Activated naive CD4-positive, alpha-beta T cell treated with anti-CD3 and anti-CD28 coated beads, Interleukin-2, amount 10 ng/mL, durations not matched to agents 7 days and 5 days (primary cell): Measurements from ENCODE around the gene HNRNPR.
"Not testable (repeated sequence)": the region's sequence is repeated elsewhere in the genome, so short reads cannot be mapped to it uniquely, and the experiment has no call there.

Source experiments
- CTCF ChIA-PET: fragments of 350-600 bp; sonication (Branson Sonifier 250); formaldehyde crosslinking; loops from one replicate; lab custom pipeline; 2021; ENCODE audit warnings: antibody characterized with exemption; lab: Charles Lee
- DNase-seq: peaks from one replicate; pipeline ENCODE4 v3.0.0-alpha.2; 2020
- H3K27ac Mint-ChIP-seq: one replicate; pipeline ENCODE4 v1.8.0; 2021; ENCODE audit warnings: mild to moderate bottlenecking, moderate library complexity, mixed read lengths
- H3K27me3 Mint-ChIP-seq: one replicate; pipeline ENCODE4 v1.8.0; 2021; ENCODE audit warnings: mild to moderate bottlenecking, mixed read lengths
- H3K36me3 Mint-ChIP-seq: one replicate; pipeline ENCODE4 v1.8.0; 2021; ENCODE audit warnings: mixed read lengths
- H3K4me1 Mint-ChIP-seq: one replicate; pipeline ENCODE4 v1.8.0; 2021; ENCODE audit warnings: mixed read lengths
- H3K4me3 Mint-ChIP-seq: one replicate; pipeline ENCODE4 v1.8.0; 2021; ENCODE audit warnings: mild to moderate bottlenecking, moderate library complexity, mixed read lengths
- H3K9me3 Mint-ChIP-seq: one replicate; pipeline ENCODE4 v1.8.0; 2021; ENCODE audit warnings: mixed read lengths

The HNRNPR gene

GRCh38 chr1:23344111-23344986, at the start of gene HNRNPR:
Gene HNRNPR (minus strand): TSS chr1:23344284. CDS start chr1:23341008, 3,276 bp downstream.
- no peaks in the 10 kb centered on the region for H3K9me3 Mint-ChIP-seq
- CTCF ChIA-PET = interaction anchor here (1.1 to 1.3 kb wide), 2 partner anchors 24 to 59 kb away, joined by 6 read pairs; no protein-coding TSS in a partner anchor
- peaks cover 39% of the 10 kb centered on the region for H3K4me1 Mint-ChIP-seq
- H3K27me3 Mint-ChIP-seq = peaks cover 4% of the 10 kb centered on the region
- peak; percentile 100 for DNase-seq
- H3K4me3 Mint-ChIP-seq = peak within 1 kb of the TSS; percentile 94
- peak within 1 kb of the TSS; percentile 95 for H3K27ac Mint-ChIP-seq
- H3K36me3 Mint-ChIP-seq = peaks cover 21% of the 10 kb centered on the region

- CTCF ChIA-PET = no interaction called here
- Mint-ChIP-seq H3K9me3 (no peaks in the 10 kb centered on the region), H3K27ac (no peak overlapping the region), H3K36me3 (peaks cover 15% of the 10 kb centered on the region), H3K4me3 (no peak overlapping the region), H3K4me1 (peaks cover 6% of the 10 kb centered on the region), H3K27me3 (no peaks in the 10 kb centered on the region)
- no peak for DNase-seq
Observed at GRCh38 chr1:23393706-23394105, 49.6 kb upstream of the HNRNPR start.

GRCh38 chr1:23392125-23392855, 48.2 kb upstream of the HNRNPR start:
- Mint-ChIP-seq H3K4me3 (no peak overlapping the region), H3K9me3 (no peaks in the 10 kb centered on the region), H3K4me1 (peaks cover 6% of the 10 kb centered on the region), H3K27me3 (no peaks in the 10 kb centered on the region), H3K27ac (no peak overlapping the region), H3K36me3 (peaks cover 10% of the 10 kb centered on the region)
- no peak for DNase-seq
- CTCF ChIA-PET = no interaction called here

GRCh38 chr1:23389837-23390321, 45.8 kb upstream of the HNRNPR start:
- H3K27me3 Mint-ChIP-seq = no peaks in the 10 kb centered on the region
- no peak overlapping the region for H3K4me3 Mint-ChIP-seq
- no peaks in the 10 kb centered on the region for H3K9me3 Mint-ChIP-seq
- H3K27ac Mint-ChIP-seq = no peak overlapping the region
- no peaks in the 10 kb centered on the region for H3K4me1 Mint-ChIP-seq
- CTCF ChIA-PET = interaction anchor here (1.3 kb wide), 1 partner anchor 14 kb away, joined by 3 read pairs; no protein-coding TSS in a partner anchor
- H3K36me3 Mint-ChIP-seq = peaks cover 2% of the 10 kb centered on the region
- DNase-seq = no peak

- Mint-ChIP-seq H3K4me3 (no peak overlapping the region), H3K27me3 (no peaks in the 10 kb centered on the region), H3K27ac (no peak overlapping the region), H3K4me1 (no peaks in the 10 kb centered on the region), H3K9me3 (no peaks in the 10 kb centered on the region), H3K36me3 (peaks cover 6% of the 10 kb centered on the region)
- CTCF ChIA-PET = interaction anchor here (1.1 kb wide), 1 partner anchor 16 kb away, joined by 3 read pairs; no protein-coding TSS in a partner anchor
- DNase-seq = no peak
Observed at GRCh38 chr1:23387494-23387893, 43.4 kb upstream of the HNRNPR start.

- Mint-ChIP-seq H3K36me3 (peaks cover 20% of the 10 kb centered on the region), H3K4me1 (no peaks in the 10 kb centered on the region), H3K27me3 (no peaks in the 10 kb centered on the region), H3K9me3 (no peaks in the 10 kb centered on the region), H3K4me3 (no peak overlapping the region), H3K27ac (no peak overlapping the region)
- DNase-seq = no peak
- CTCF ChIA-PET = interaction anchor here (1.0 to 2.1 kb wide), 2 partner anchors 18 to 360 kb away, joined by 3 to 8 read pairs; no protein-coding TSS in a partner anchor
Observed at GRCh38 chr1:23385119-23385621, 41.1 kb upstream of the HNRNPR start.

GRCh38 chr1:23384312-23385058, 40.4 kb upstream of the HNRNPR start:
- no peak for DNase-seq
- Mint-ChIP-seq H3K27ac (peak overlapping the region; percentile 49), H3K4me1 (no peaks in the 10 kb centered on the region), H3K4me3 (no peak overlapping the region), H3K9me3 (no peaks in the 10 kb centered on the region), H3K27me3 (no peaks in the 10 kb centered on the region), H3K36me3 (peaks cover 20% of the 10 kb centered on the region)
- CTCF ChIA-PET = interaction anchor here (2.1 kb wide), 1 partner anchor 19 kb away, joined by 8 read pairs; no protein-coding TSS in a partner anchor

- H3K36me3 Mint-ChIP-seq = peaks cover 20% of the 10 kb centered on the region
- no peak overlapping the region for H3K4me3 Mint-ChIP-seq
- H3K9me3 Mint-ChIP-seq = no peaks in the 10 kb centered on the region
- H3K27ac Mint-ChIP-seq = no peak overlapping the region
- DNase-seq = no peak
- H3K27me3 Mint-ChIP-seq = no peaks in the 10 kb centered on the region
- H3K4me1 Mint-ChIP-seq = no peaks in the 10 kb centered on the region
- CTCF ChIA-PET = no interaction called here
Observed at GRCh38 chr1:23383577-23384311, 39.7 kb upstream of the HNRNPR start.

GRCh38 chr1:23381233-23381885, 37.3 kb upstream of the HNRNPR start:
- H3K36me3 Mint-ChIP-seq = peaks cover 20% of the 10 kb centered on the region
- CTCF ChIA-PET = interaction anchor here (0.6 to 1.0 kb wide), 2 partner anchors 21 to 24 kb away, joined by 3 read pairs; no protein-coding TSS in a partner anchor
- no peaks in the 10 kb centered on the region for H3K4me1 Mint-ChIP-seq
- no peak overlapping the region for H3K27ac Mint-ChIP-seq
- H3K9me3 Mint-ChIP-seq = no peaks in the 10 kb centered on the region
- no peak overlapping the region for H3K4me3 Mint-ChIP-seq
- no peaks in the 10 kb centered on the region for H3K27me3 Mint-ChIP-seq
- no peak for DNase-seq

- Mint-ChIP-seq H3K9me3 (no peaks in the 10 kb centered on the region), H3K27ac (no peak overlapping the region), H3K36me3 (peaks cover 20% of the 10 kb centered on the region), H3K4me1 (no peaks in the 10 kb centered on the region), H3K27me3 (no peaks in the 10 kb centered on the region), H3K4me3 (no peak overlapping the region)
- CTCF ChIA-PET = interaction anchor here (0.6 kb wide), 1 partner anchor 269 kb away, joined by 3 read pairs; no protein-coding TSS in a partner anchor
- no peak for DNase-seq
Observed at GRCh38 chr1:23380719-23381118, 36.6 kb upstream of the HNRNPR start.

- DNase-seq, H3K4me1 Mint-ChIP-seq, H3K9me3 Mint-ChIP-seq, H3K4me3 Mint-ChIP-seq, H3K27me3 Mint-ChIP-seq, H3K27ac Mint-ChIP-seq: not testable (repeated sequence)
- CTCF ChIA-PET = interaction anchor here (0.6 kb wide), 1 partner anchor 269 kb away, joined by 3 read pairs; no protein-coding TSS in a partner anchor
- peaks cover 20% of the 10 kb centered on the region for H3K36me3 Mint-ChIP-seq
Observed at GRCh38 chr1:23380236-23380635, 36.2 kb upstream of the HNRNPR start.

- Mint-ChIP-seq H3K4me1 (no peaks in the 10 kb centered on the region), H3K27ac (no peak overlapping the region), H3K36me3 (peaks cover 10% of the 10 kb centered on the region), H3K4me3 (no peak overlapping the region), H3K27me3 (no peaks in the 10 kb centered on the region), H3K9me3 (no peaks in the 10 kb centered on the region)
- DNase-seq = no peak
- CTCF ChIA-PET = interaction anchor here (0.9 kb wide), 1 partner anchor 20 kb away, joined by 3 read pairs; no protein-coding TSS in a partner anchor
Observed at GRCh38 chr1:23376890-23377811, 33.1 kb upstream of the HNRNPR start.
